ENCODE results near the gene SEMA4G.

DNA sequence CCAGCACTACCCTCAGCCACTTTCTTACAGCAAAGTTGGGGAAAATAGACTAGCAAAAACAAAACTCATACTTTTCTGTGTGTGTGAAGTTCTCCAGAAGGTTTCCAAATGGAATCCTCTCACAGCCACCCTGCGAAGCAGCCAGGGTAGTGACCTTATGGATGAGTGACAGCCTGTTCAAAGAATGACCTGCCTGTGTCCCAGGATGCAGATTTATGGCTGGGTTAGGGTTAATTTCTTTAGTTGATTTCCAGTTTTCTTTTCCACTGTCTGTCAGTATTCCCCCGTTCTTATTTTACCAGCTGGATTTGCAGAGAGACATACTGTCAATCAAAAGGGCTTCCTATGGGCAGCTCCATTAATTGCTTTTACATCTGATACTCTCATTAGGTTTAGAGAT, 2.4 kb upstream of the SEMA4G start:
- TF ChIP-seq CBFB (CRISPR knock-in tag; IDR thresholded peaks at IDR 0.05), result no peak
- TF ChIP-seq, protein P1, sequence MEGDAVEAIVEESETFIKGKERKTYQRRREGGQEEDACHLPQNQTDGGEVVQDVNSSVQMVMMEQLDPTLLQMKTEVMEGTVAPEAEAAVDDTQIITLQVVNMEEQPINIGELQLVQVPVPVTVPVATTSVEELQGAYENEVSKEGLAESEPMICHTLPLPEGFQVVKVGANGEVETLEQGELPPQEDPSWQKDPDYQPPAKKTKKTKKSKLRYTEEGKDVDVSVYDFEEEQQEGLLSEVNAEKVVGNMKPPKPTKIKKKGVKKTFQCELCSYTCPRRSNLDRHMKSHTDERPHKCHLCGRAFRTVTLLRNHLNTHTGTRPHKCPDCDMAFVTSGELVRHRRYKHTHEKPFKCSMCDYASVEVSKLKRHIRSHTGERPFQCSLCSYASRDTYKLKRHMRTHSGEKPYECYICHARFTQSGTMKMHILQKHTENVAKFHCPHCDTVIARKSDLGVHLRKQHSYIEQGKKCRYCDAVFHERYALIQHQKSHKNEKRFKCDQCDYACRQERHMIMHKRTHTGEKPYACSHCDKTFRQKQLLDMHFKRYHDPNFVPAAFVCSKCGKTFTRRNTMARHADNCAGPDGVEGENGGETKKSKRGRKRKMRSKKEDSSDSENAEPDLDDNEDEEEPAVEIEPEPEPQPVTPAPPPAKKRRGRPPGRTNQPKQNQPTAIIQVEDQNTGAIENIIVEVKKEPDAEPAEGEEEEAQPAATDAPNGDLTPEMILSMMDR (CRISPR knock-in tag; IDR thresholded peaks at IDR 0.05), result no peak
- TF ChIP-seq ZNF614 (CRISPR knock-in tag; IDR thresholded peaks at IDR 0.05; ENCODE audit: borderline replicate concordance), result no peak
- TF ChIP-seq KLF6 (CRISPR knock-in tag; IDR thresholded peaks at IDR 0.05), result no peak
- TF ChIP-seq, protein P2, sequence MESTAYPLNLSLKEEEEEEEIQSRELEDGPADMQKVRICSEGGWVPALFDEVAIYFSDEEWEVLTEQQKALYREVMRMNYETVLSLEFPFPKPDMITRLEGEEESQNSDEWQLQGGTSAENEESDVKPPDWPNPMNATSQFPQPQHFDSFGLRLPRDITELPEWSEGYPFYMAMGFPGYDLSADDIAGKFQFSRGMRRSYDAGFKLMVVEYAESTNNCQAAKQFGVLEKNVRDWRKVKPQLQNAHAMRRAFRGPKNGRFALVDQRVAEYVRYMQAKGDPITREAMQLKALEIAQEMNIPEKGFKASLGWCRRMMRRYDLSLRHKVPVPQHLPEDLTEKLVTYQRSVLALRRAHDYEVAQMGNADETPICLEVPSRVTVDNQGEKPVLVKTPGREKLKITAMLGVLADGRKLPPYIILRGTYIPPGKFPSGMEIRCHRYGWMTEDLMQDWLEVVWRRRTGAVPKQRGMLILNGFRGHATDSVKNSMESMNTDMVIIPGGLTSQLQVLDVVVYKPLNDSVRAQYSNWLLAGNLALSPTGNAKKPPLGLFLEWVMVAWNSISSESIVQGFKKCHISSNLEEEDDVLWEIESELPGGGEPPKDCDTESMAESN (CRISPR knock-in tag; conservative IDR thresholded peaks at IDR 0.05), result no peak
- TF ChIP-seq USF2 (IDR thresholded peaks at IDR 0.05; ENCODE audit: low read depth, low read length), result no peak
- TF ChIP-seq USF2 (CRISPR knock-in tag; IDR thresholded peaks at IDR 0.05; ENCODE audit: borderline replicate concordance), result no peak
- TF ChIP-seq, protein P3, sequence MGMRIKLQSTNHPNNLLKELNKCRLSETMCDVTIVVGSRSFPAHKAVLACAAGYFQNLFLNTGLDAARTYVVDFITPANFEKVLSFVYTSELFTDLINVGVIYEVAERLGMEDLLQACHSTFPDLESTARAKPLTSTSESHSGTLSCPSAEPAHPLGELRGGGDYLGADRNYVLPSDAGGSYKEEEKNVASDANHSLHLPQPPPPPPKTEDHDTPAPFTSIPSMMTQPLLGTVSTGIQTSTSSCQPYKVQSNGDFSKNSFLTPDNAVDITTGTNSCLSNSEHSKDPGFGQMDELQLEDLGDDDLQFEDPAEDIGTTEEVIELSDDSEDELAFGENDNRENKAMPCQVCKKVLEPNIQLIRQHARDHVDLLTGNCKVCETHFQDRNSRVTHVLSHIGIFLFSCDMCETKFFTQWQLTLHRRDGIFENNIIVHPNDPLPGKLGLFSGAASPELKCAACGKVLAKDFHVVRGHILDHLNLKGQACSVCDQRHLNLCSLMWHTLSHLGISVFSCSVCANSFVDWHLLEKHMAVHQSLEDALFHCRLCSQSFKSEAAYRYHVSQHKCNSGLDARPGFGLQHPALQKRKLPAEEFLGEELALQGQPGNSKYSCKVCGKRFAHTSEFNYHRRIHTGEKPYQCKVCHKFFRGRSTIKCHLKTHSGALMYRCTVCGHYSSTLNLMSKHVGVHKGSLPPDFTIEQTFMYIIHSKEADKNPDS (CRISPR knock-in tag; IDR thresholded peaks at IDR 0.05), result no peak
- TF ChIP-seq SOX6 (IDR thresholded peaks at IDR 0.05), result no peak
- no peak for TF ChIP-seq SOX6 (CRISPR knock-in tag; IDR thresholded peaks at IDR 0.05)
- no peak for TF ChIP-seq MXD4 (CRISPR knock-in tag; IDR thresholded peaks at IDR 0.05)
